Stimulated activated CD8-positive, alpha-beta memory T cell treated with anti-CD3 and anti-CD28 coated beads, Interleukin-15, amount 100 ng/mL, for 24 hours (primary cell): ENCODE data around the gene FRMPD1.
"Not testable (repeated sequence)": the region's sequence is repeated elsewhere in the genome, so short reads cannot be mapped to it uniquely, and the experiment has no call there.

Experiments
- DNase-seq: peaks from one replicate; pipeline ENCODE4 v3.0.0-alpha.2; 2020; ENCODE audit warnings: low read depth

Gene FRMPD1, protein sequence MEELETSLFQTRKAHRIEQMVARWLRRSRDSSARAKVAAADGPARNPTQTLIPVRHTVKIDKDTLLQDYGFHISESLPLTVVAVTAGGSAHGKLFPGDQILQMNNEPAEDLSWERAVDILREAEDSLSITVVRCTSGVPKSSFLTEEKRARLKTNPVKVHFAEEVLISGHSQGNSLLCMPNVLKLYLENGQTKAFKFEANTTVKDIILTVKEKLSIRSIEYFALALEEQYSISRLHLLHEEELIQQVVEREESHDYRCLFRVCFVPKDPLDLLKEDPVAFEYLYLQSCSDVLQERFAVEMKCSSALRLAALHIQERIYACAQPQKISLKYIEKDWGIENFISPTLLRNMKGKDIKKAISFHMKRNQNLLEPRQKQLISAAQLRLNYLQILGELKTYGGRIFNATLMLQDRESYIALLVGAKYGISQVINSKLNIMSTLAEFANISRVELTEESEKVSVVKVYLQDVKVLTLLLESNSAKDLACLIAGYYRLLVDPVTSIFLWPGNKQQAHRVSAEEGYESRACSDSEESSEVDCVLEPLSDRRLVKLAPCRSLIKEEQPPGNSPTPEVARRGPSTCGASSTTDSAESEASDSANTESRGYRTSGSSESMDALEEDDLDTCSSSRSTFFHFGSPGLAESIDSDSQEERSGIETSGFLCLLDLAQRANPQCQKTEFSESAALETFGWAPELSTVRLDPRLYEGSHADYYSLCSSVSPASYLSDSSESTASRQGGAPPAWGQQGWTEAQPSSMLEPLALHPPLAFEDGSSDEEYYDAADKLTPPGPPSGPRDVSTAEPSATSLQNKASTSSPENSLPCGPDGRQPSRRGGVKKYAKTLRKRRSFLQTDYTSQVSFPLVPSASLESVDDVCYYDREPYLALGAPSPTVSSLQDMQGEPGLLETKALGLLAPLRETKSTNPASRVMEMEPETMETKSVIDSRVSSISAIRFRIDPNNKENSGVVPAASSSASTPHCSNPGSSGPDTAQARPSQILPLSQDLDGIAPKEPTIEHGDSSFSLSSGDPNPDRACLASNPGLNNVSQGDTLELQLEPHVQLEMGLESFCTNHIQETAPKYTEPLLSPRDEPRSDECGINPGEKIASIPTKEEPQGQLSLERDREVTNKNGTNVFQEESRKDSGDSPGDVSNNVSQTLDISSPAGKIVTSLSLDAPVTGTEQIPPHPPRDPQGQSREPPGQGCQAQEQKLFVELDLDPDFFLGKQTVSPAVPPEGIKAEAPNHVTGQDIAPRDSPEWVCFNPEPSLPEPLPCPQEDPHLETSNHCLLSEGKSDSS (N-terminal part only)

DNA sequence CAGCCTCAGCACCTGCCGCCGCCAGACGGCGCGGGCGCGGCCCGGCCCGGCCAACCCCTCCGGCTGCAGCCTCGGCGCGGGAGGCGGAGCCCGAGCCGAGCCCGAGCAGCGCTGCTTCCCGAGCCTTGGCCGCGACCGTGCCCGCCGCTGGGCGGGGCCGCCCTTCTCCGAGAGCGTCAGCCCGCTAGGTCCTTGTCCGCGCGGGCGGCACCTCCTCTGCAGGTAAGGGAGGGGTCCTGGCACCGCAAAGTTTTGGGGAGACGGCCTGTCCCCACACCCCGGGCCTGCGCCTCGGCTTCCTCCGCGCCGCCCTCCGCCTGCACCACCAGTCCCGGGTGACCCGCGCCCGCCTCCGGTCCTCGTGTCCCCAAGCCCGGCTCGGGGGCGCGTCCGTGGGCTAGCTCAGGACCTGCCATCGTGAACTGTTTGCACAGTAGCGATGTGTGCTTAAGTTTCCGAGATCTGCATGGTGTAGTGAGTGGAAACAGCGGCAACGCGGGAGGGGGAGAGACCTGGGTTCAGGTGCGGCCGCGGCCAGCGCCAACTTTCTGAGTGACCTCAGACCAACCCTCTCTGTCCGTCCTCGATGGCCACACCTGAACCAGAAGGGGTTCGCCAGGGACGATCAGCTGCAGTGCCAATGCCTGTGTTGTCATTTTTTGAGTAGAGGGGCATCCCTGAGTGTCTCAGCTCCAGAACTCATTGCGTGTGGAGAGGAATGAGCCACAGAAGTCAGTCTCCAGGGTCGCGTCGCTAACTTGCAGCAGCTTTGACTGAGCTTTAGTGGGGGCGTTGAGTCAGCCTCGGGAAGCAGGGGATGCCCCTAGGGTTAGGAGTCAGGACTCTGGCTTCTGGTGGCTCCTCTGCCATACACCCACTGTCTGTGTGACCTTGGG, at the start of gene FRMPD1:
TSS of gene FRMPD1 (plus strand) at position 82 of the 896 bp plus-strand sequence. CDS start 41,688 bp downstream, outside the sequence.
- peak; percentile 36 for DNase-seq

DNA sequence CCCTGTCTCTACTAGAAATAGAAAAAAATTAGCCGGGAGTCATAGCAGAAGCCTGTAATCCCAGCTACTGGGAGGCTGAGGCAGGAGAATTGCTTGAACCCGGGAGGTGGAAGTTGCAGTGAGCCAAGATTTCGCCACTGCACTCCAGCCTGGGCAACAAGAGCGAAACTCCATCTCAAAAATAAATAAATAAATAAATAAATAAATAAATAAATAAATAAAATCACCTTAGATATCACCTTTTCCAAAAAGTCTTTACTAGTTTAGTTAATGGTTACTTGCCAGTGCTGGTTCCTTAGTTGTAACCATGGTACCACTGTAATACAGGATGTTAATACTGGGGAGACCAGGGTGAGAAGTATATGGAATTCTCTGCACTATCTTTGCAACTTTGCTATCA, 48.7 kb upstream of the FRMPD1 start:
- not testable (repeated sequence) for DNase-seq

DNA sequence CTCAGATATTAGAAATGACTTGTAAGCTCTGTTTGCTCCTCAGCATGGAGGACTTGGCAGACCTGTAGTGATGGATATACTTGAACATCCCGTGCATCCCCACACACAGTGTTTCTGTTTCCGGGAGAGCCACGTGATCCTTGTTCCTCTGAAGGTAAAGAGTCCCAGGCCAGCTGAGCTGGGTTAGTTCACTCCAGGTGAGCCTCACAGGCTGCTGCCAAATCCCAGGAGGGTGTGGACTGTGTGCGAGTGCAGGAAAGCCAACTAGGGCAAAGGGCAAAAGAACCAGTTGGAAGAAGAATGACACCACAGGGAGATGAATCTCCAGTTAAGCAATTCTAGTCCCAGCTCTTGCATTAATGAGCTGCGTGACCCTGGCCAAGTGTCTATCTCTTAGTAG, 47.9 kb upstream of the FRMPD1 start:
- DNase-seq, result no peak

DNA sequence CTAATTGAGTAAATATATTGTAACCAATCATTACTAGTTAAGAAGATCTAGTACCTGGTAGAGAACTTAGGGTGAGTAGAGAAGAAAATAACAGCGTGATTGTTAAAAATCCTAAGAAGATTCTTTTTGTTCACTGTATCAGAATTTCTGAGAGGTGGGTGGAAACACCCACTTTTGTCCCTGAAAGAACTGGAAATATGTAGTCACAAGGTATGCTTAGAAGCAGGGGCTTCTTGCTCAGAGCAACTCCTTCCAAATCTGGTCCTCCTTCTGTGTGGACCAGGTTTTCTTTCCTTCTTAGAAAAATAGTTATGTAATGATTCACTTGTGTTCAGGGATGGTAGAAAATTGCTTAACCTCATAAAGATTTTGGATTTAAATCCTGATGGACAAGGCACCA, 46.5 kb upstream of the FRMPD1 start:
- no peak for DNase-seq

DNA sequence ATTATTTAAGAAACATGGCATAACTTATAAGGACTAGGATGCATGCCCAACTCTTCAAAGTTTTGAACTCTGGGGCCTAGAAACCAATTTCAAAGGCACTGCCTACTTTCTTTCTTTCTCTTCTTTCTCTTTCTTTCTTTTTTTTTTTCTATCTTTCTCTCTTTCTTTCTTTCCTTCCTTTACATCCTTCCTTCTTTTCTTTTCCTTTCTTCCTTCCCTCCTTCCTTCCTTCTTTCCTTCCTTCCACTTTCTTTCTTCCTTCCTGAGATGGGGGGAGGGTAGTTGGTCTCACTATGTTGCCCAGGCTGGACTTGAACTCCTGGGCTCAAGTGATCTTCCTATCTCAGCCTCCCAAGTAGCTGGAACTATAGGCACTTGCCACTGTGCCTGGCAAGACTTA, 42.5 kb upstream of the FRMPD1 start:
- DNase-seq, result no peak

DNA sequence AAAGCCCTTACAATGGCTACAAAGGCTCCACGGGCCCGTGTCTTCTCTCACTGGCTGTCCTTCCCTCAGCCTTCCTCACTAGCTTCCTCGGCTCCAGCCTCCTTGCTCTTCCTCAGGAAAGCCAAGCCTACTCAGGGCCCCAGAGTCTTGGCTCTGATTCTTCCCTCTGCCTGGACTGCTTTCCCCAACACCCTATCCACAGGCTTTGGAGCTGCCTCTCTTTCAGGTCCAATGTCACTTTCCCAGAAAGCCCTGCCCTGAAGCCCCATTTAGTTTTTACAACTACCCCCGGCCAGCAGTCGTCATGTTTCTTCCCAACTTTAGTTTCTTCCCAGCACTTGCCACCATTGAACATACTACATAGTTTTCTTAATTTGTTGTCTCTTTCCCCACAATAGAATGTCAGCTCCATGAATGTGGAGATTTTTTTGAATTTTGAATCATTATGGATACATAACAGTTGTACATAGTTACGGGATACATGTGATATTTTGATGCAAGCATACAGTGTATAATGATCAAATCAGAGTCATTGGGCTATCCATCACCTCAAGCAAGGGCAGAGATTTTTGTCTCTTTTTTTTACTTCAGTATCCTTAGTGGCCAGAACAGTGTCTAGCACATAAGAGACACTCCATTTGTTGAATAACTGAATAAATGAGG, 40.9 kb upstream of the FRMPD1 start:
- DNase-seq, result no peak

DNA sequence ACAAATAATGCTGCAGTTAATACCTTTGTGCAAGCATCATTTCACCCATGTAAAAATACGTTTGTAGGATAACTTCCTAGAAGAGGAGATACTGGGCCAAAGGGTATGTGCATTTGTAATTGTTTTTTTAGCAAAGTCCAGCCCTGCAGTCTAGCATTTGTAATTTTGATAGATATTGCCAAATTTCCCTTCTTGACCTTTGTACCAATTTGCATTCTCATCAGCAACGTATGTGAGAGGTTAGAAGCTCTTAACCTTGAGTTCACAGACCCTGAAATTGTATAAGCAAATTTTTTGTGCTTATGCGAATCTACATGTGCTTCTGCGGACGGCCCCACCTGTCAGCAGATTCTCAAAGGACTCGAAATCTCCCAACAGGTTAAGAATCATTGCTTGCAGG, 39.7 kb upstream of the FRMPD1 start:
- no peak for DNase-seq

DNA sequence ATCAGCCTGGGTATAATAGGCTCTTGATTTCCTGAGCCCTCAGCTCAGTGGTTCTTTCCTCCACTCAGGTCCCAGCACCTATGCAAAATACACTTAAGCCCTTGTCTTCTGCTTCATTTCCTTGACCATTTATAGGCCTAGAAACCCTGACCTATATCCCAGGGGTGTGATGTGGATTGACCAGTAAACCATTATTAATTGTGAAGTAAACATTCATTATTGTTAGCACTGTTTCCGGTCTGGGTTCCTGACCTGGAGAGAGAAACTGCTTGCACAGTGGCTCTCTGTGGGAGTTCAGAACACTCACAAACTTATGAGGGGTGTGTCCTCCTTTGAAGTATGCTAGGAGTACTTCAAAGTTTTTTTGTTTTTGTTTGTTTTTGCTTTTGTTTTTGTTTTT, 38.8 kb upstream of the FRMPD1 start:
- no peak for DNase-seq

DNA sequence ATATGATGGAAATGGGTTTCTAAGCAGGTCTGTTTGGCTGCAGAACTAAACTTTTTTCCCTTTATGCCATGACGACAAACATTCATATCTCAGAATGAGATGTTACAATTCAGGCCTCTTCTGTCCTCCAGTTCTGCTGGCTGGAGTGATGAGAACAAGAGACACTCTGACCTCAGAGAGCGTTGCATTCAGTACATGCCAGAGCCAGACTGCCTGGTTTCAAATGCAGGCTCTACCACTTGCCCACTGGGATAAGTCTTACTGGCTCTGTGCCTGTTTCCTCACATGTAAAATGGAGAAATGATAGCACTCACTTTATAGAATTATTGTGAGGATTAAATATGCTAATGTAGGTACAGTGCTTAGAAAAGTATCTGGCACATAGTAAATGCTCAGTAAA, 33.6 kb upstream of the FRMPD1 start:
- no peak for DNase-seq

DNA sequence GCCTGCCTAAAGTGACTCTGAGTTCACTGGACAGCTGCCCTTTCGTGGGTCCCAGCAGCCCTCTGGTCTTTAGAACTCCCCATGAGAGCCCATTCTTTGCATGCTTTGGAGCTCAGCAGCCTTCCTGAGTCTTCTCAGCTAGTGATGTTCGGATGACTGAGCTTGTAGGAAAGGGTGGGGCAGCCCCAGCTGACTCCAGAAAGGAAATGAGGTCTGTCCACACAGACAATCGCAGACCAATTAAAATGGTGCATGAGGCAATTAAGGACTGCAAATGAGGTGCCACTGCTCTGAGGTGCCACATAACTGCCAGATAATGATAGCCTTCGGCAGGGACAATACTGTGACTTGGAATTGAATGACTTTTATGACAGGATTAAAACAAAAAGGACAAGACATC, 32.9 kb upstream of the FRMPD1 start:
- DNase-seq, result no peak

DNA sequence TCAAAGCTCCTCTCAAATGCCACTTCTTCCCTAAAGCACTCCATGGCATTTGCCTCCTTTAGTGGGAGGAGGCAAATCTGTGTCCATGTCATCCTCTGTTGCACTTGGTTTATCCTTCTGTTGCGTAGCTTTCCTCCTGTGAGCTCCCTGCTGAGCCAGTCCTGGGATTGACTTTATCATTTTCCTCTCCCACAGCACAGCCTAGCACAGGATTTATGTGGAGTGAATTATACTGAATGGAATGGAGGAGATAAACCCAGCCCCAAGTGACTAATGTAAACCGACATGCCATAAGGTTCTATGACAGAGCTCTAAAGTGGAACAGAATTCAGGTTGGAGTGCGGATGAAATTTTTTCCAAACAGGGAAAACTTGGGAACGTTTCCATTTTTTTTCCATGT, 31.9 kb upstream of the FRMPD1 start:
- no peak for DNase-seq

DNA sequence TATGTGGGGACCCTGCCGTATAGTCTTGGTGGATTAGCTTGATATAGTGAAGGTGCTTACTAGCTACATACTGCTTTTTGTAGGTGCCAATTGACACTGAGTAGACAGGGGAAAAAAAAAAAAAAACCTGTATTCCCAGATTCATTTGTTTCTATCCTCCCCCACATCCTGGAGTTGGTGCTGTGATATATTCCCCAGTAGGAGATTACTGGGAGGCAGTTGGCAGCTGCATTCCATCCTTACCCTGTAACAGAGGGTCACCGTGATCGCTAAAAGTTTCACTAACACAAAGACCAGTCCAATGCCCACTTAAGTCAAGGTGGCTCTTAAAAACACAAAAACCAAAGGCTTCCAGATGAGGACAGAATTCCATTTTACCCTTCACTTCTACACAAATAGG, 30.9 kb upstream of the FRMPD1 start:
- no peak for DNase-seq

DNA sequence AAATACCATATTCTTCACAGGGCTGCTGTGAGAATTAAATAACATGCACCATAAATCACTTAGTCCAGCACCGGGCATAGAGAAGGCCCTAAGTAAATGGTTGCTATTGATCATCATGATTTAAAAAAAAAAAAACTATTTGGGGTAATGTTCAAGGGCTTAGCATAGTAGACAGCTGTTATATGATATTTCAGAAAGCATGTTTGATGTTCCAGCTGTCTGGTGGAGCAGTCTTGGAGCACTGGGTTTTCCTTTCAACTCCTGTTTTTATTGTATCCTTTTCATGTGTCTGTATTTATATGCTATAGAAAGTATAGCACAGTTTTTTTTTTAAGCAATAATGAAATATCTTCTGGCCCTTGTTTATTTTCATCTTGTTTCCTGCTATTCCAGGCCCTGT, 30.4 kb upstream of the FRMPD1 start:
- no peak for DNase-seq

DNA sequence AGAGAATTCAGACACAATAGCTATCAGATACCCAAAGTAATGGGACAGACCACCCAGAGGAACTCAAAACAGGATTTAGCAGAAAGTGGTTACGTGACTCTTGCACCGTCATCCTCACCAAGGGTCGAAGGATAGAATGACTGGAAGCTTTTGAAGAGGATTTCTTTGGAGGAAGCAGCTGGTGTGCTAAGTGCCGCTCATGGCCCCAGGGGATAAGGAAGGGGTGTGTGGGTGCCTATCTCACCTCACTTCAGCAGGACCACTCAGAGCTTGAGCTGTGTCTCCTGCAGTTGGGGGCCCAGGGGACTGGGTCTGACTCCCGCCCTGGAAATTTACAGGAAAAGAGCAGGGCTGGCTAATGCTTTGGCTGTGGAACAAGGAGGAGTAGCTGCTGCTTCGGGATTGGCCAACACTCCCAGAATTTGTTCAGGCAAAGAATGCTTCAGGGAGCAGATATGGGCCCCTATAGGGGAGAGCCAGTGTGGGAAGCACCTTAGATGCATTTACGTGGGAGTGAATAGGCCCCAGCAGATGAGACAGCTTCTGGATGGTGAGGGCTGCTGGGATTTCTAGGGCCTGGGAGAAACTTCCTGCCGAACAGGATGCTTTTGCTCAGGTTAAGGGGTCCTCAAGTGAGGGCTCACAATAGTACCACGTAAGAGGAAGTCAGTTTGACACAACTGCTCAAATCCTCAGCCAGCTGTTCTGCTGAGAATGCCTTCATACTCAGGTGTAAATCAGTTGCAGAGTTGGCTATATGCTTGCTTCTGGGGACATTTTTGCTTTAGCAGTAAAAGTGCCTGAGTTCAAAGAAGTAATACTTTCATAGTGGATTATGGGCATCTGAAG, 29.3 kb upstream of the FRMPD1 start:
- no peak for DNase-seq

DNA sequence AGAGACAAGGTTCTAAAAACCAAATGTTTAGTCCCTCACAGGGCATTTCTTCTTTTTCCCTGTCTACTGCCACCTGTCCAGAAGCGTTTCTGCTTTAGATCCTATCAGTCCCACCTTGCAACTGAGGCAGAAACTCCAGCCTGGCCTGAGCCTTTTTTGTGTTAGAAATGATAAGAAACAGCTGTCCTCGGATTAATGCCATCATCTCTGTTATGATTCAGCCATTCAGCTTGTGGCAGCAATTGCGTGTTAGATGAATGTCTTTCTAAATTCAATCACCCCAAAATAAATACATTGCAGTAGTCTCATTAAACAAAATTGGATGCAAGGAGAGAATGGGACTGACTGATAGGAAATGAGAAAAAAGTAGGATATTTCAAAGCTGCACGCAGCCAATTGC, 28.3 kb upstream of the FRMPD1 start:
- no peak for DNase-seq

DNA sequence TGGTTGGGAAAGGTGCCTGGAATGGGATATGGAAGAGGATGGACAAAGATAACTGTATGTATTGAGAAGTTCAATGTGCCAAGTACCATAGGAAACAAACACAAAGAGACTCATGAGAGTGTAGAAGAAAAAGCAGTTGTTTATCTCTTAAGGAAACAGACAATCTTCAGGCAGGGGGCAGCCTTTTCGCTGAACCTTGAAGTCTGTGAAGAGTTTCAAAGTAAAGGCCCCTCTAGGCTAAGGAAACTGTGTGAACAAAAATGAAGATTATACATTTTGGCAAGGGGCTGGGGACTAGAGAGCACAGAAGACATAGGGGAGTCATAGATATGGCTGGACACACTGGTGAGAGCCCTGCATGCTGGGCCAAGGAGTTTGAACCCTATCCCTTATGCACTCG, 27.5 kb upstream of the FRMPD1 start:
- DNase-seq, result no peak

DNA sequence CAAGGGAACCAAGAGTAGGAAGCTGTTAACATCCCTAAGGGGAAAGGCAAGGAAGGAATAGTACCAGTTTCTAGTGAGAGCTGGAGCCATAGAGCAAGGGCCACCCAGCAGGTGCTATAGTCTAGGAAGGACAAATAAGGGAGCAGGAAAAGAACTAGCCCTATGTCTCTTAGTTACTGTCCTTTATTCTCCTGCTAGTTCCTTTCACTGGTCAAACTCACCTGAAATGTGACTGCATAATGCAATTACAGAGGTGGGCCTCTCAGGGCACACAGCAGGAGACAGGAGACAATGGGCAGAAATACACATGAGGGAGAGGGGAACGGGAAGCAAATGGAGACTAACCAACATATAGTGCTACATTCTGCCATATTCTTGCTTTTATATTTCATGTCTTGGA, 26.7 kb upstream of the FRMPD1 start:
- no peak for DNase-seq

DNA sequence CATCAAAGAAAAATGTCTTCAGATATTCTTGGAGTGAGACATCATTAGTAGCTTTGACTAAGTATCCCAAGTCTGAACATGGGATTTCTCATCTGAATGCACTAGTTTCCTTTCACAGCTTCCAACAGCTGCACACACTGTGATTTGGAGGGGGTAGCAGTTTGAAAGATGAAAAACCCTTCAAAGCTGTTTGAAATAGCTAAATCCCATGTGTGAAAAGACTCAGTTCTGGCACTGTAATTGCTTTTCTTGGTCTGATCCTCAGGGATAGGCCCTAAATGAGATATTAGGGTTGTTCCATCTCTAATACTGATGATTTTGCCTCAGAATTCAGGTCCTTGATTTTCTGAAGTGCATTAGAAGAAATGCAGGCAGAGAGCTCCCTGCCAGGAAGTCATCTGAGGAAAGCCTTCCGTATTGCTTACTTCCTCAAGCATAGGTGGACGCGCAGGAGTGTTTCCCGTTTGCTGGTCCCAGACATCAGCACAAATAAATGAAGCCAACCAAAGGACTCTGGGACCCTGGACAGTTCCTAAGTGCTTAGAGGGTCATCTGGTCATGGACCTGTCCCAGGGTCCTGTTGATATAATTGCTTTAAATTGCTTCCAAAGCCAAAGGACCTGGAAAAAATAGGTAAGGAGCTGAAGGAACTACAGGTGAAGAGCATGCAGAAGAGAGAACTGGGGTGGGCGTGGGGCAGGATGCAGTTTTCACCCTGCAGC, 25.6 kb upstream of the FRMPD1 start:
- DNase-seq, result no peak

DNA sequence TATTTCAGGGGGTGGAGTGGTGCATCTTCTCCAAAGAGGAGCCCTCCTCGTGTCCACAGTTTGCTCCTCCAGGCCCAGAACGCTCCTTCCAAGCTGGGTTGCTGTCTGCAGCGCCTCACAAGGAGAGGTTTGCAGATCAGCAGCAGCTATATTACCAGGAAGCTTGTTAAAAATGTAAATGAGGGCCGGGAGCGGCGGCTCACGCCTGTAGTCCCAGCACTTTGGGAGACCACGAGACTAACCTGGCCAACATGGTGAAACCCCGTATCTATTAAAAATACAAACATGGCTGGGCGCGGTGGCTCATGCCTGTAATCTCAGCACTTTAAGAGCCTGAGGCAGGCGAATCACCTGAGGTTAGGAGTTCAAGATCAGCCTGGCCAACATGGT, 25.0 kb upstream of the FRMPD1 start:
- no peak for DNase-seq
